Inferior parietal cortex (tissue), 1 donor: ENCODE results near the gene RNF149.

Experiments
- DNase-seq: peaks from one replicate; pipeline ENCODE4 v3.0.0-alpha.2; 2016; ENCODE audit errors: extremely low spot score

Gene RNF149

DNA sequence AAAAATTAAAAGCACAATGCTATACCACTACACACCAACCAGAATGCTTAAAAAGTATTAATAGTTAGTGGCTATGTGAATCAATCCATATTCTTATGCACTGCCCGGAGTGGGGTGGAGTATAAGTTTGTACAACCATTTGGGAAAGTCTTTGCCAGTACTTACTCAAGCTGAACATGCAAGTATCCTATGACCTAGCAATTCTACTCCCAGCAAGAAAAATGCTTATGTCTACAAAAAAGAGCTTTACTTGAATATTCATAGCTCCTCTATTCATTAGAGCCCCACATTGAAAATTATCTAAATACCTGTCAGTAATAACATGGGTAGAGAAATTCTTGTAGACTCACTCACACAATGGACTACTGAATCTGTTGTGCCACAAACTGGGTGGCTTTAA is 77.3 kb downstream of the RNF149 start:
- DNase-seq, result no peak

DNA sequence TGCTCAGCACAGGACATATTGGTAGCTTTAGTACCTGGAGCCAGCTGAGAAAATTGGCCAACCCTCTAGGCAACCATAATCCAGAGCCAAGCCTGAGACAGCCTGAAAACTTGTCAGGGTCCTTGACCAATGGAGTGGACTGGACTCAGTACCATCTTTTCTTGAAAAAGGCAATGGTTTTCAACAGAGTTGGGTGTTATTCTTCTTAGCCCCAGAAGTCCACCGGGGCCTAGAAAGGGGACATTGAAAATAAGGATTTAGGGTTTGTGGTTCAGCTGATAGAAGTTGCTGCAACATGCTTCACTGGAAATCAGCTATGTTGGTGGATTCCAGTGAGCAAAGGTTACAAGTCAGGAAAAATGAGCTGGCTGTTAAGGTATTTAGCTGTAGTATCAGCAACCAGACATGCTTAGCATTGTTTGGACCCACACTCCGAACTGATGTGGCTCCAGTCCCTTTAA is 77.9 kb downstream of the RNF149 start:
- no peak for DNase-seq
